HG02571 (cell line): ENCODE measurements around the gene GBX1.

Experiments
- ATAC-seq: cut with Tn5 transposase; IDR thresholded peaks from one replicate; pipeline ENCODE4 v1.9.1; 2021; ENCODE audit warnings: mild to moderate bottlenecking, moderate library complexity; ENCODE audit not compliant: unreplicated experiment

The GBX1 gene

DNA sequence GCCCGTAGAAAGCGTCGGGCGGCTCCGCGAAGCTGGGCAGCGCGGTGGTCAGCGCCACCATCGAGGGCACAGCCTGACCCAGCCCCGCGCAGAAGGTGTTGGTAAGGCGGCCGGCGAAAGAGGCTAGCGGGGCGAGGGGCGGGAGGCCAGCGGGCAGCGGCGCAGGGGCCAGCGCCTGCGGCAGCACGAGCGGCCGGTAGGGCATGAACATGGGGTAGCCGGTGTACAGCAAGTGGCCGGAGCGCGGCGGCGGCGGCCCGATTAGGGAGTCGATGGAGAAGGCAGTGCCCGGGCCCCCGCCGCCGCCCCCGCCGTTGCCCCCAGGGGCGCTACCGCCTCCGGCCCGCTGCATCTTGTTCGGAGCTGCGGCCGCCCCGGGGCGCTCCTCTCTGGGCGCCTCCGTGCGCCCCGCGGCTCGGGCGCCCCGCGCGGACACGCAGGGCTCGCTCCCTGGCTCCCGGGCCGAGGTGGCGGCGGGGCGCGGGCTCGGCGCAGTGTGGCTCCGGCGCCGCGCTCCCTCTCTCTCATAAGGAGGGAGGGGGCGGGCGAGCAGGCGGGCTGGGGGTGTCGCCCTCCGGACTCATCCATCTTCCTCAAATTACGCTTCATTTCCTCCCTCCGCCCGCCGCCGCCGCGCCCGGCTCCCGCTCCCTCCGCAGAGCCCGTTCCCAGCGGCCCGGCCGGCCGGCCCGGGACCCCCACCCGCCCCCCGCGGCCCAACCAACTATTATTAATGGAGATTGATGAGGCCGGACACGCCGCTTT, at the start of gene GBX1:
Gene GBX1 (minus strand): TSS at position 498 of the 765 bp plus-strand sequence. CDS start 146 bp downstream, at position 352.
- no peak for ATAC-seq

GRCh38 chr7:151215396-151215795, 47.9 kb upstream of the GBX1 start:
- no peak for ATAC-seq

GRCh38 chr7:151213826-151214225, 46.3 kb upstream of the GBX1 start:
- ATAC-seq = no peak

DNA sequence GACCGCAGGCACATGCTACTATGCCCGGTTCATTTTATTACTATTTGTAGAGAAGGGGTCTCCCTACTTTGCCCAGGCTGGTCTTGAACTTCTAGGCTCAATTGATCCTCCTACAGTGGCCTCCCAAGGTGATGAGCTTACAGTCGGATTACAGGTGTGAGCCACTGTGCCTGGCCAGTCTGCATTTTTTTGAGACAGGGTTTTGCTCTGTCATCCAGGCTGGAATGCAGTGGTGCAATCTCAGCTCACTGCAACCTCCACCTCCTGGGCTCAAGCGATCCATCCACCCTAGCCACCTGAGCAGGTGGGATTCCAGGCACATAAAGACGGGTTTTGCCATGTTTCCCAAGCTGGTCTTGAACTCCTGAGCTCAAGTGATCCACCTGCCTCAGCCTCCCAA, 45.1 kb upstream of the GBX1 start:
- no peak for ATAC-seq

DNA sequence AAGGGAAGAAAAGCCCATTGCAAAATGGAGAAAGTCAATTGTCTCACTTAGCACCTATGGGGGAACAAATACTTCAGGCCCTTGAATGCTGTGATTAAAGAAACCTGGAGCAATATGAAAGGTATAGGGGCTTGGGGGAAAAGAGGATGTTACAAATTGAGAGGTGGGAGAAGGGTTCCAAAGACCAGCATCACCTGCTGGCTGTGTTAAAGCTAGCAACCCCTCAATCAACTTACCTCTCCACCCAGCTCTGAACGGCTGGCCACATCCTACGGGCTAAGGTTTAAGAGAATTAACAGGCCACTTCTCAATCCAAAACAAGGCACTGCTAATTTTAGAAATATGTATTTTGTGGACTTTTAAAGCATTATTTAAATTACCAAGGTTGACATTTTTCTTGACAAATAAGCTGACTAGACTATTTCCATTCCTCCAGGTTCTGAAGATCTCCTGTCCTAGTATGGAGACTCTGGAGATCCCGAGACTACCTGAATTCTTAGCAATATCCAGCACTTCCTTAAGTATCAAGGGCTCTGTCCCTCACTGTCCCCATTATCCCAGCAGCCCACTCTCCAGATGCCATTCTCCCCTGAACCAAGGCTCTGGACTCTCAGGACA, 43.8 kb upstream of the GBX1 start:
- no peak for ATAC-seq

DNA sequence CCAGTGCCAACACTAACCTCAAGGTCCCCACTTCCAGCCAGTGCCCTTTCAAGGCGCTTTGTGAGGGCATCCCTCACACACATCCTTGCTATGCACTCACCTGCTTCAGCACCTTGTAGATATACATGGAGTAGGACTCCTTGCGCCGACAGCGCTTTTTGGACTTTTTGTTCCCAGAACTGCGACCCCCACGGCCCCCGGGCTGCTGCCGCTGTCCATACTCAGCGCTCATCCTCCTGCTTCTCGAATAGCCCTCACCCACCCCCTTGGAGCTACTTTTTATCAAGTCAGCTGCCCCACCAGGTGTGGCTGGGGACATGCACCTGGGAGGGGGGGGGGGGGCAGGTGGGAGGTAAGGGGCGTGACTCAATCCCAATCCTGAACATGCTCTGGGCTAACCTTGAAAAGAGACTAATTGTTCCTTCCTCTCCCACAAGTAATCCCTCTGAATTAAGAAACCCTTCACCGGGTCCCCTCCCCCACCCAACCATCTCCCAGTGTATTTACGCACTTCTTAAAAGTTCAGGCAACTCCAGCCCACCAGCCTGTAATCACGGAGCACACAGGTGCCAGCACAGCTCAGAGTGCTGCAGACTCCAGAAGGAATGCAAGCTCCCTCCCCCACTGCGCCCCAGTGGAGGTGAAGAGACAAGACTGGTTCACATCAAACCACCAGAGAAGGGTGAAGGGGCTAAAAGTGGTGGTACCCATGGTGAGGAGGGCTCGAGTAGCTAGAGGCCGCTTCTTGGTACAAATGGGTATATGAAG, 42.8 kb upstream of the GBX1 start, which contains the start of gene H2BK1:
Gene H2BK1 (minus strand): TSS at position 402 of the 768 bp plus-strand sequence. CDS start 170 bp downstream, at position 232.
- no peak for ATAC-seq

- ATAC-seq = no peak
Observed at GRCh38 chr7:151209588-151209987, 42.1 kb upstream of the GBX1 start.

GRCh38 chr7:151208253-151208862, 40.9 kb upstream of the GBX1 start:
- no peak for ATAC-seq

- no peak for ATAC-seq
Observed at GRCh38 chr7:151207804-151208203, 40.3 kb upstream of the GBX1 start.

- ATAC-seq = no peak
Observed at GRCh38 chr7:151207315-151207714, 39.8 kb upstream of the GBX1 start.

GRCh38 chr7:151206914-151207313, 39.4 kb upstream of the GBX1 start:
- ATAC-seq = no peak

DNA sequence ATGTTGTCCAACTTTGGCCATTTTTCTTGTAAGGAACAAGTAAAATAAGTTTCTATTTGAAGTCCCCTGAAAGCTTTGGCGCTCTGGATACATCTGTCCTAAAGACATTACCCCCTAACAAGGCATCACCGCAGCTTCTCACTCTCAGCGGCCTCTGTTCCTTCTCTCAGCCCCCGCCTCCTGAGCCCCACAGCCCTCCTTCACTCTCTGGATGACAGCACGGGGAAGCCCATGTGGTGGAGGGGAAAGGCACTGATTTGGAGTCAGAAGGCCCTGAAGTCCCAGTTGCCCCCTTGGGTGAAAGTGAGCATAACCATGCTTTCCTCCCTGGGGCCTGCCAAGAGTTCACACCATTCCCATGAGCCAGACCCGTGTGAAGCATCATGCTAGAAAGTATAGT, 38.2 kb upstream of the GBX1 start:
- ATAC-seq = no peak

GRCh38 chr7:151204383-151205032, 37.0 kb upstream of the GBX1 start:
- ATAC-seq = no peak

DNA sequence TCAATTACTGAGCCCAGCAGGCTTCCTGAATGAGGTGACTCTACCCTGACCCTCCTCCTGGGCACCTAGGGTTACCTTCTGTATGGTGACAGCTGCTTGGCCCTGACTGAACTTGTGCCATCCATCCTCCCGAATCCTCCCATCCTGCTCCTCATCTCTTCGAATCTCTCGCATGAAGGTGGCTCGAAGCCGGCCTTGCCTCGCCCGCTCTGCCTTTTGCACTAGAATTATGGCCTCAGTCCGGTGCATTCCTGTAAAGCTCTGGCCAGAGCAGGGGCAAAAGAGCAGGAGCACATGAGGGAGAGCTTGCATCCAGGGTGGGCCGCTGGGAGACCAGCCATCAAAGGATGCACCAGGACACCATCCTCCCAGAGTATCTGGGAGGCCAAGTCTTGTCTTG, 35.3 kb upstream of the GBX1 start:
- ATAC-seq = no peak

GRCh38 chr7:151201751-151202150, 34.3 kb upstream of the GBX1 start:
- no peak for ATAC-seq

- no peak for ATAC-seq
Observed at GRCh38 chr7:151201344-151201743, 33.9 kb upstream of the GBX1 start.

DNA sequence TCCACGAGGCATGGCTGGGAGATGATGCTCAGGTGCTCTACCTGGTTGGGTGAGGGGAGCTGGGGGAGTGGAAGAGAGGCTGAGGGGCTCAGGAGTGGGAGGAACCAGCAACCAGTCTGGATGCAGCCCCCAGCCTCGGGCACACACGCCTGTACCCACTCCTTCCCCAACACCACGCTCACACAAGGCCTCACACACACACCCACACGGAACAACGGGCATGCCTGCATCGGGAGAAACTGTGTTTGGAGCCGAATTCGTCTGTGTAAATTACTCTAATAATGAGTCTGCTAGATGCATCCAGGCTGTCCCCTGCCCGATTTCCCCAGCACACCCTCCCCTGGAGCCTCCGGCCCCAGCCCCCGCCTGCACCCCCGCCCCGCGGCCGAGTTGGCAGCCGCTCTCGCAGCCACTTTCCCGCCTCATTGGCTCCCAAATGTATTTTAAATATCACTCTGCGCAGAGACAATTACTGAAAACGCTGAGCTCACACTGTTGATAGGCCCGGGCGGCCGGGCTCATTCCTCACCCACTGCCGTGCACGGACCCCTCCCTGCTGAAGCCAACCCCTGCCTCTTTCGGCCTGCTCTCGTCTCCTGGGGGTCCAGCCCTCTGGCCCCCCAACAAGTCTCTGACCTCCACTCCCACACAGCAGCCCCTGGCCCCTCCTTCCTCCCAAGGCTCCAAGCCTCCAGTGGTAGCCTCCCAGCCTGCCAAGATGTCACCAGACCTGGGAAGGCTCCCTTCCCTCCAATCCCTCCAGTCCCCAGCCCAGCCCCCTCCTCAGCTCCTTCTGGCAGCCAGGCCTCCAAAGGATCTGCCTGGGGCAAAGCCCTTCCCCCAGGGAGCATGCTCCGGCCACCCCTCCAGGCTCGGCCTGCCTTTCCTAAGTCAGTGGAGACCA, 31.7 kb upstream of the GBX1 start:
- no peak for ATAC-seq

DNA sequence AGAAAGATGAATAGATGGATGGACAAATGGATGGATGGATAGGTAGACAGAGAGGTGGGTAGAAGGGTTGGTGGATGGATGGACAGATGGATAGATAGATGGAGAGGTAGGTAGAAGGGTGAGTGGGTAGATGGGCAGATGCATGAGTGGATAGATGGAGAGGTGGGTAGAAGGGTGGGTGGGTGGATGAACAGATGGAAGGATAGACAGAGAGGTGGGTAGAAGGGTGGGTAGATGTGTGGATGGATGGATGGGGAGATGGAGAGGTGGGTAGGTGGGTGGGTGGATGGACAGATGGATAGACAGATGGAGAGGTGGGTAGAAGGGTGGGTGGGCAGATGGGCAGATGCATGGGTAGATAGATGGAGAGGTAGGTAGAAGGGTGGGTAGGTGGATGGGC, 30.4 kb upstream of the GBX1 start:
- ATAC-seq = no peak

DNA sequence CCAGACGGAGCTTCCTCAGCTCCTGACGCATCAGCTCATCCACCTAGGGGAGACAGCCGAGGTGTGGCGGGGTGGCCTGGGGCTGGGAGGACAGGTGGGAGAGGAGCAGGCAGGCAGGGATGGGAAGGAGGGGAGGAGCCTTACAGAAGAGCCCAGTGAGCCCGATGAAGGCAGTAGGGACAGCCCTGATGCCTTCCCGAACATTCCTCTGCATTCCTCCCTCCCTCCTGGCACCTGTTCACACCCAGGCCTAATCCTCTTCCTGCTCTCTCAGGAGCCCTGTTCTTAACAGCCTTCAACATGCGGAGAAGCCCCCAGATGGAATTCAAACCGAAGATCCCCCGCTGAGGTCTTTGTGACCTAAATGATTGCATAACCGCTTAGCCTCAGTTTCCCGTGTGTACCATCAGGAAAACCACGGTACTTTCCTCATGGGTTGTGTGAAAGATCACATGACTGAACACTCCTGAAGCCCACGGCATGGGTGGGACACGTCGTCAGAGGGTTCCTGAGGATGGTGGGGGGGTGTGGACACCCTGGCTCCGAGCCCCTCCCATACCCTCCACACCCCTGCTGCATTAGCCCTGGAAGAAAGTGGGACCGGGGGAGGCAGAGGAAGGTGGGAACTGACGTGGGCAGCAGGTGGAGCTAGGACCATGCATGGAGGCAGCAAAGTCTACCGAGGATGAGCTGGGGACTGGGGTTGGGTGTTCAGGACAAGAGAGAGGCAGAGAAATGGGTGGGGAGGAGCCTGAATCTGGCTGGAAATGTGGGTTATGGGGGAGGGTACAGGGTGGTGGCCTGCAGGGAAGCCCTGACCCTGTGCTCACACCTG, 28.3 kb upstream of the GBX1 start:
- no peak for ATAC-seq
